Stimulated activated naive CD8-positive, alpha-beta T cell treated with anti-CD3 and anti-CD28 coated beads, Interleukin-15, Interleukin-2, amounts not matched to agents 100 ng/mL and 50 ng/mL, for 24 hours (primary cell): Measurements from ENCODE around the gene ELF4.

Experiments used
- H3K27ac Mint-ChIP-seq: one replicate; pipeline ENCODE4 v1.8.0; 2021; ENCODE audit warnings: mild to moderate bottlenecking, mixed read lengths
- H3K27me3 Mint-ChIP-seq: one replicate; pipeline ENCODE4 v1.8.0; 2021; ENCODE audit warnings: mixed read lengths
- H3K36me3 Mint-ChIP-seq: one replicate; pipeline ENCODE4 v1.8.0; 2021; ENCODE audit warnings: low read depth, mixed read lengths
- H3K4me1 Mint-ChIP-seq: one replicate; pipeline ENCODE4 v1.8.0; 2021; ENCODE audit warnings: low read depth, mixed read lengths
- H3K4me3 Mint-ChIP-seq: one replicate; pipeline ENCODE4 v1.8.0; 2021; ENCODE audit warnings: mild to moderate bottlenecking, mixed read lengths
- H3K9me3 Mint-ChIP-seq: one replicate; pipeline ENCODE4 v1.8.0; 2021; ENCODE audit warnings: mixed read lengths

The ELF4 gene

GRCh38 chrX:130015181-130015580, 95.1 kb downstream of the ELF4 start:
- no peaks in the 10 kb centered on the region for H3K4me1 Mint-ChIP-seq
- H3K4me3 Mint-ChIP-seq: no peak overlapping the region
- H3K27ac Mint-ChIP-seq: no peak overlapping the region
- H3K27me3 Mint-ChIP-seq: no peaks in the 10 kb centered on the region
- peaks cover 6% of the 10 kb centered on the region for H3K36me3 Mint-ChIP-seq
- no peaks in the 10 kb centered on the region for H3K9me3 Mint-ChIP-seq
